GM15510 (cell line): ENCODE results near the gene MED12.

Source experiments
- POLR2A ChIP-seq: IDR thresholded peaks from 3 replicates; pipeline ENCODE4 v1.6.1; 2011; ENCODE audit warnings: borderline replicate concordance; ENCODE audit not compliant: insufficient read length; ENCODE audit errors: extremely low read depth

MED12 gene

DNA sequence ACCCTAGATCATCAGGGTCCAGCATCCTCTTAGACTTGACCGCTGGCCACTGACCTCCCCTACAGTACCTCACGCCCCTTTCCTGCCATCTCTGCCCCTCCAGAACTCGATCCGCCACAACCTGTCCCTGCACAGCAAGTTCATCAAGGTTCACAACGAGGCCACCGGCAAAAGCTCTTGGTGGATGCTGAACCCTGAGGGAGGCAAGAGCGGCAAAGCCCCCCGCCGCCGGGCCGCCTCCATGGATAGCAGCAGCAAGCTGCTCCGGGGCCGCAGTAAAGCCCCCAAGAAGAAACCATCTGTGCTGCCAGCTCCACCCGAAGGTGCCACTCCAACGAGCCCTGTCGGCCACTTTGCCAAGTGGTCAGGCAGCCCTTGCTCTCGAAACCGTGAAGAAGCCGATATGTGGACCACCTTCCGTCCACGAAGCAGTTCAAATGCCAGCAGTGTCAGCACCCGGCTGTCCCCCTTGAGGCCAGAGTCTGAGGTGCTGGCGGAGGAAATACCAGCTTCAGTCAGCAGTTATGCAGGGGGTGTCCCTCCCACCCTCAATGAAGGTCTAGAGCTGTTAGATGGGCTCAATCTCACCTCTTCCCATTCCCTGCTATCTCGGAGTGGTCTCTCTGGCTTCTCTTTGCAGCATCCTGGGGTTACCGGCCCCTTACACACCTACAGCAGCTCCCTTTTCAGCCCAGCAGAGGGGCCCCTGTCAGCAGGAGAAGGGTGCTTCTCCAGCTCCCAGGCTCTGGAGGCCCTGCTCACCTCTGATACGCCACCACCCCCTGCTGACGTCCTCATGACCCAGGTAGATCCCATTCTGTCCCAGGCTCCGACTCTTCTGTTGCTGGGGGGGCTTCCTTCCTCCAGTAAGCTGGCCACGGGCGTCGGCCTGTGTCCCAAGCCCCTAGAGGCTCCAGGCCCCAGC is 17.6 kb upstream of the MED12 start:
- TF ChIP-seq POLR2A, result no peak

DNA sequence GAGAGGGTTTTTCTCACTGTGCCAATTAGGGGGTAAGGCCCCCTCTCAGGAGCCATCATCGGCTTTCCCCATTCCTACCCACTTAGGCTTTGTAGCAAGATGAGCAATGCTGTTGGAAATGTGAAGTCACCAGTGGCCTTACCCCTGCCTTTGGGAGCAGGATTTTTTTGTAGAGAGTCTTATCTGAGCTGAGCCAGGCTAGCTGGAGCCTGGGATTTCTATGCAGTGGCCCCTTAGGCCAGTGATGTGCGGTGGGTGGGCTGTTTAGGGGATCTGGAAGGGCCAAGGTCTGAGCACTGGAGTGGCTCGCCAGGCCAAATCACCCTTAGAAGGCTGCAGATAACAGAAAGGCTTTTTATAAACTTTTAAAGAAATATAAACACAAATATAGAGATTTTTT is 16.1 kb upstream of the MED12 start:
- no peak for TF ChIP-seq POLR2A

DNA sequence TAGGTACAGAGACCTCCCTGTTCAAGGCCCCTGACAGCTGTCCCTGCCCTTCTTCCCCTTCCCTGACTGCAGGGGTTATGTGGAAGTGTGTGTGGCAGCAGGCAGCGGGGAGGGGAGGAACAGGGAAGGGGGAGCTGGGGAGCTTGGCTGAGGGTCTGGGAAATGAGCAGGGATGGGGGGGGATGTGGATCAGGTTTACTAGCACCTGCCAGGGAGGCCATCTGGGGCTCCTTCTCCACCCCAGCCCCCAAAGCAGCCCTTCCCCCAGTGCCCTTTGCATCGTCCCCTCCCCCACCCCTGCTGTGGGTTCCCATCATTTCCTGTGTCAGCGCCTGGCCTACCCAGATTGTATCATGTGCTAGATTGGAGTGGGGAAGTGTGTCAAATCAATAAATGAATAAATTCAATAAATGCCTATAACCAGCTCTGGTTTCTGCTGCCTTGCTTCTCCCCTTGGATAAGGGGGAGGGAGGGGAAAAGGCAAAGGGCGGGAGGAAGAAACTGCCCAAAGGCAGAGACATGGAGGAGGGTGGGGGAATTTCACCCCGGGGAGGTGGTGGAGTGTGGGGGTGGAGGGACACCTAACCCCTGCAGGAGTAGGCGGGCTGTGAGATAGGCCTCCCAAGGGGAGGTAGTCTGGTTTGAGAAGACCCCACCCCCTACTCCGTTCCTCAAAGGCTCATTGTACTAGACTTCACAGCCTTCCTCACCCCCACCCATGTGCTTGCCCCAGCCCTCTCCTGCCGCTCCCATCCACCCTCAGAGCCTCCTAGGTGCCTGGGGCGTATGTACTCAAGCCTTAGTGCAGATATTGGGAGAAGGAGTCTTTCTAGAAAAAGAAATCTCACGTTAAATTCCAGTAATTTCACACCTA is 15.0 kb upstream of the MED12 start:
- TF ChIP-seq POLR2A, result no peak

DNA sequence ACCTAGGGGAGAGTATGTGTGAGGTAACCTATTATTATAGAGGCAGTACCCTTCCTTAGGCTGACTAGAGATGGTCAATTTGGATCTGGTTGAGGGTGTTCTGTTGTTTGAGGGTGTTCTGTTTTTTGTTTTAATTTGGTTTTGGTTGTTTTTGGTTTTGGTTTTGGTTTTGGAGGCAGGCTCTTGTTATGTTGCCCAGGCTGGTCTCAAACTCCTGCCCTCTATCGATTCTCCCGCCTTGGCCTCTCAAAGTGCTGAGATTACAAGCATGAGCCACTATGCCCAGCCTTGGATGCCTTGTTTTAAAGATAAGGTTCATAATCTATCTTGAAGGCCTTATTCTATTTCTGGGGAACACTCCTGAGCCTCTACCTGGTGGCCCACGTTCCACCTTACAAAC is 12.8 kb upstream of the MED12 start:
- TF ChIP-seq POLR2A, result no peak

DNA sequence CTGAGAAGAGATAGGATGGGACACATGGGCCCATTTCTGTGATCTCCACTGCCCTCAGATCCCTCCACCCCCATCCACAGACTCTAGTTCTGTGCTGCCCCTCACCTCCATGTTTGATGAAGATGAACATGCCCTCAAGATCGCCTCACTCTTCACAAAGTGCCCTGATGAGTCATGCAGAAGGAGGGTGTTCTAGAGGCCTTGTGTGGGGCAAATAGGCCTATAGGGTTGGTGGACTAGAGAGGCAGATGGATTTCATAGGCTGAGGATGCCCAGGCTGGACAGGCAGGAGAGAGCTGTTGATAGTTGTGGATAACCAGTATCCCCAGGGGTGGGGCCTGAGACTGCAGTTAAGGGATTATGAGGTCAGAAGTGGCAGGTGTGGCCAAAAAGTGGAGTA is 12.0 kb upstream of the MED12 start, which contains the start of gene CXorf65:
CXorf65 (minus strand) TSS at position 314 of the 400 bp plus-strand sequence; CDS start at position 130, 184 bp downstream.
- TF ChIP-seq POLR2A, result no peak

DNA sequence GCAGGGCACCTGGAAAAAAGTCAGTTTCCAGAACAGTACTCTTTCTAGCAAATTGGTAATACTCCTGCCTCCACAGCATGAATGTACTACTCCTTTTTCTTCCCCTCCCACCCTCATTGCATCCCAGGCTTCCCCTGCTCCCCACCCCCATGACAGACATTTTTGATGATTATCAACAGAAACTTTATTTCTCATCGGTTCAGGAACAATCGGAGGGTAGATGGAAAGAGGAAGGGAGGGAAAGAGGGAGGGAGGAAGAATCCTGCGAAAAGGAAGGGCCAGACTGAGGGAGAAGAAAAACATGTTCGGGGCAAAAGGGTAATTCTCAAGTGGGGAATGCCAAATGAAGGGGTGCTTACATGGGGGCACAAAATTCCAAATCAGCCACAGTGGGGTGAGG is 11.2 kb upstream of the MED12 start:
- no peak for TF ChIP-seq POLR2A

DNA sequence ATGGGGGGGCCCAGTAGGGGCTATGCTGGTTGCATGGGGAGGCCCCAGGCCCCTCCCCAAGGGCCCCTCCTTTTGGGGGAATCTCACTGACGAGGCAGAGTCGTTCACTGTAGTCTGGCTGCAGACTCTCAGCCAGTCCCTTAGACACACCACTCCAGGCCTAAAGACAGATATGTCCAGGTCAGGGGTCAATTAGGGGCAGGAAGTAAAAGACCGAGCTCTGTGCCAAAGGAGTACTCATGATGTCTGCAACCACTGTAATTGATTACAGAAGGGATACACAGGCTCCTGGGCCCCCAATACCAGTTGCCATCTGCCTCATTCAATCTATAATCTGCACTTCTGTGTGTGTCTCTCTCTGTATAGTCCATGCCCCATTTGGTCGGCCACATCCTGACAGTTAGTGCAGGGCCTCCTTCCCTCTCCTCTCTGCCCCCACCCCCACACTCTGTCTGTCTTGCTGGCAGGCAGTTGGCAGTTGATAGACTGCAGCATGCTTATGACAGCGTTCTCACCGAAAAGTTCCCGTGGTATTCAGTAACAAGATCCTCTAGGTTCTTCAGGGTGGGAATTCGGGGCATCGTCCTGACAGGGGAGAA is 10.5 kb upstream of the MED12 start:
- TF ChIP-seq POLR2A, result no peak

DNA sequence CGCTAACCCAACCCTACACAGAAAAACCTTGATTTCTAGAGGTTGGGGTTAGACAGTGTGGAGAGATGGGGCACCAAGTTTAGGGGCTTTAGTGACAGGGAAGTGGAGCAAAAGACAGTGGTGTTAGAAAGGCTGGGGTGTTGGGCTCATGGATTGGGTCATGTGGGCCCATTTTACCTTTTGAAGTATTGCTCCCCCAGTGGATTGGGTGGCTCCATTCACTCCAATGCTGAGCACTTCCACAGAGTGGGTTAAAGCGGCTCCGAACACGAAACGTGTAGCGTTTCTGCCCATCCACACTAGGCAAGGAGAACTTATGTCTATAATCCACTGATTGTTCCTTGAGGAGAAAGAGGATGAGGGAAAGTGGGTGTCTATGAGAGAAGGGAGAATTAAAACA is 9.3 kb upstream of the MED12 start:
- TF ChIP-seq POLR2A, result no peak

DNA sequence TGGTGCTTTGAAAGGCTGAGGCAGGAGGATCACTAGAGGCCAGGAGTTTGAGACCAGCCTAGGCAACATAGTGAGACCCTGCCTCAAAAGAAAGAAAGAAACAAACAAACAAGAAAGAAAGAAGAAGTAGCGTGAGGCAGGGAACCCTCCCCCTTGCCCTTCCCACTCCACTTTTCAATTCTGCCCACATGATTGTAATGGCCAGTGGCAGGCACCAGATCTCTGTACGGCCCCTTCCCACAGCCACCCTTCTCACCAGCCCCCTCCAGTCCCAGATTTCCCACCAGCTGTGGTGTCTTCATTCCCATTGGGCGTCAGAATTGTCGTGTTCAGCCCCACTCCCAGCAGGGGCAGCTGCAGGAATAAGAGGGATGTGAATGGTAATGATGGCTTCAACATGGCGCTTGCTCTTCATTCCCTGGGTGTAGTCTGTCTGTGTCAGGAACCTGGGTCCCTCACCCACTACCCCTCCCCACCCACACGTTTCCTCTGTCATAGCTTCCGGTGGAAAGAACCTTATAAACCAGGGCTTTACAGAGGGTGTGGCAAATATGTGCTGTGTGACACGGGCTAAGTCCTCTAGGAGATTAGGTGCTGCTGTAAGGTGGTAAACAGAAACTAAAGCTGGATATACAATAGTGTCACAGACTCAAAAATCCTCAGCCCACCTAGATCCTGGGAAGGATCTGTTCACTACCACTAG is 7.1 kb upstream of the MED12 start, which contains the start of gene IL2RG:
IL2RG (minus strand) TSS at position 437 of the 703 bp plus-strand sequence; CDS start at position 399, 38 bp downstream.
- peak; percentile 66 for TF ChIP-seq POLR2A

DNA sequence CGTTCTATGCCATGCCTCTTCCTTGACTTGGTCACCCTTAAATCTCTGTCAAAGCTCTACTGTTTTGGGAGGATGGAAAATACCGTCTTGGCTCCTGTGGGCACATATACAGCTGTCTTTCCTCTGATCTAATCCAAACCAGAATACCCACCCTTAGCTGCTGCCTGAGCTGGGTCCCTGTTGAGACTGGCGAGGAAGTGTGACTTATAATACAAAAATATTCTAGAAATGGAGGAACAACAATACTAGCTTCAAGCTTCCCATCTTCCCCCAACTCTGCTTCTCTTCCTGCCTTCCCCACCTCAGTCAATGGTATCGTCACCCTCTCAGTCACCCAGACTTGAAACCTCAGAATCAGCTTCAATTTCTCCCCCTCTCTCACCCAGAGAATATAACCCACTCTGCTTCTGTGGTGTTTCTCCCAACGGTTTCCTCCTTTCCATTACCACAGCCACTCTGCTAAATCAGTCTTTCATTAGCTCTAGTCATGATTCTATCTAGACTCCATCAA is 6.4 kb upstream of the MED12 start:
- TF ChIP-seq POLR2A, result no peak

DNA sequence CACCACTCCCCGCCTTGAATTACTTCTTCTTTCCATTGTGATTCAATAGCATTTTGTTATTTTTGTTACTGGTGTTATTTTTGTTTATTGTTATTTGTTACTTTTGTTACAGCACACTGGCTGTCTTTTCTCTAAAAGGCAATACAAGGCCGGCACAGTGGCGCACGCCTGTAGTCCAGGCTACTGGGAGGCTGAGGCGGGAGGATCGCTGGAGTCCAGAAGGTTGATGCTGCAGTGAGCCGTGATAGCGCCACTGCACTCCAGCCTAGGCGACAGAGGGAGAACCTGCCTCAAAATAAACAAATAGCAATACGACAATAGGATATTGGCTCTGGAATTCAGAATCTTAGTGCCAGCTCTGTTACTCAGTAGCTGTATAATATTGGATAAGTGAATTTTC is 1.0 kb upstream of the MED12 start:
- no peak for TF ChIP-seq POLR2A

DNA sequence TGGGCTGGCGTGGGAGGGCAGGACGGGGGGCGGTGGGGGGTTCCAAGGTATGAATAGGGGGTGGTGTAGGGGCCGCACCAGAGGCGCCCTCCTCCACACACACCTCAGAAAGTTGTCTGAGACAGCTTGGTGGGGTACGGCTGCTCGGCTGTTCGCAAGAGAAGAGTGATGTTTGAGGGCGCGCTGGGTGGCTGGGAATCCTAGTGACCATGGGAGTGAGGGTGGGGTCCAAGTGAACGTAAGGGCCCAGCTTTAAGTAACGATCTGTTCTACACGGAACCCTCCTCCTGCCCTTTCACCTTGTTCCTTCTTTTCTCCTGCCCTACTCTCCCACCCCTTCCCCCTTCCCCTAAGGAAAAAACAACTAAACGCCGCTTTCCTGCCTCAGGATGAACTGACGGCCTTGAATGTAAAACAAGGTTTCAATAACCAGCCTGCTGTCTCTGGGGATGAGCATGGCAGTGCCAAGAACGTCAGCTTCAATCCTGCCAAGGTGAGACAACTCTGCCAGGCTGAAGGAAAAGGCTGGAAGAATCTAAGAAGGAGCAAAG is 664 bp downstream of the MED12 start:
- no peak for TF ChIP-seq POLR2A

DNA sequence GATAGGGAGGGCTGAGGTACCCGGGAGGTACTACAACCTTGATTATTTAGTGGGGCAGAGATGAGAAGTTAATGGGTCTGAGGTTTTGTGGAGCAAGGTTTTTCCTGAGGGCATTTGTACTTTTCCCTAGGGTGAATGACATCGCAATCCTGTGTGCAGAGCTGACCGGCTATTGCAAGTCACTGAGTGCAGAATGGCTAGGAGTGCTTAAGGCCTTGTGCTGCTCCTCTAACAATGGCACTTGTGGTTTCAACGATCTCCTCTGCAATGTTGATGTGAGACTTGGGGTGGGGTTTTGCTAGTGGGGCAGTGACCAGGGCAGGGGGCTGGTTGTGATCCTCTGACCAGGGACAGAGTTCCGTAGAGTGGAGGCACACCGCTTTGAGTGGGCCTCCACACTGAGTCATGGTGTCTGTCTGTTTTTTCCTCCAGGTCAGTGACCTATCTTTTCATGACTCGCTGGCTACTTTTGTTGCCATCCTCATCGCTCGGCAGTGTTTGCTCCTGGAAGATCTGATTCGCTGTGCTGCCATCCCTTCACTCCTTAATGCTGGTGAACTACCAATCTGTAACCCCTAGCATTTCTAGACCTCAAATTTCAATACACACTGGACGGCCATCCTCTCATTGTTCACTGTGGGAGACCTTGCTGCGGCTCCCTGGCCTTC is 9.9 kb downstream of the MED12 start:
- no peak for TF ChIP-seq POLR2A
